Activated T-cell treated with anti-CD3 and anti-CD28 coated beads, Interleukin-2, amount 50 U/mL, for 72 hours (primary cell): ENCODE results near the gene IRAK1. TPM values are rescaled to one million over a fixed set of nuclear protein-coding genes. Genes with fewer than 3 reads are reported as not detected.

Source experiments
- ATAC-seq, 2 donors: fragments of 150-1000 bp; cut with Tn5 transposase; replicated peaks in 1 of 2; 2 replicates each; pipeline ENCODE4 v1.10.0; 2021; ENCODE audit warnings: moderate library complexity in 2 of 2, mild to moderate bottlenecking in 1 of 2
- DNase-seq, 2 donors: peaks; one replicate each; pipeline ENCODE4 v3.0.0; 2021 to 2022; ENCODE audit warnings: mixed read lengths in 1 of 2
- H3K27ac Mint-ChIP-seq: one replicate; pipeline ENCODE4 v1.8.0; 2022; ENCODE audit warnings: mild to moderate bottlenecking, moderate library complexity, mixed read lengths
- H3K27me3 Mint-ChIP-seq: one replicate; pipeline ENCODE4 v1.8.0; 2022; ENCODE audit warnings: low read depth, mixed read lengths
- H3K36me3 Mint-ChIP-seq, 2 donors: one replicate each; pipeline ENCODE4 v1.8.0; 2022; ENCODE audit warnings: mixed read lengths in 2 of 2, mild to moderate bottlenecking in 1 of 2; ENCODE audit not compliant: insufficient read depth in 2 of 2
- H3K4me1 Mint-ChIP-seq: one replicate; pipeline ENCODE4 v1.8.0; 2022; ENCODE audit warnings: low read depth, mixed read lengths
- H3K4me3 Mint-ChIP-seq, 2 donors: one replicate each; pipeline ENCODE4 v1.8.0; 2022; ENCODE audit warnings: mild to moderate bottlenecking in 2 of 2, mixed read lengths in 2 of 2, moderate library complexity in 2 of 2
- H3K9me3 Mint-ChIP-seq, 2 donors: one replicate each; pipeline ENCODE4 v1.8.0; 2022; ENCODE audit warnings: mixed read lengths in 2 of 2
- total RNA-seq, 2 donors: library from RNA; stranded (reverse); gene quantifications; one replicate each; pipeline ENCODE4 v1.2.3, GENCODE V29; 2022

The IRAK1 gene
- 100 to 1,000 TPM; 131 to 150 TPM for total RNA-seq

DNA sequence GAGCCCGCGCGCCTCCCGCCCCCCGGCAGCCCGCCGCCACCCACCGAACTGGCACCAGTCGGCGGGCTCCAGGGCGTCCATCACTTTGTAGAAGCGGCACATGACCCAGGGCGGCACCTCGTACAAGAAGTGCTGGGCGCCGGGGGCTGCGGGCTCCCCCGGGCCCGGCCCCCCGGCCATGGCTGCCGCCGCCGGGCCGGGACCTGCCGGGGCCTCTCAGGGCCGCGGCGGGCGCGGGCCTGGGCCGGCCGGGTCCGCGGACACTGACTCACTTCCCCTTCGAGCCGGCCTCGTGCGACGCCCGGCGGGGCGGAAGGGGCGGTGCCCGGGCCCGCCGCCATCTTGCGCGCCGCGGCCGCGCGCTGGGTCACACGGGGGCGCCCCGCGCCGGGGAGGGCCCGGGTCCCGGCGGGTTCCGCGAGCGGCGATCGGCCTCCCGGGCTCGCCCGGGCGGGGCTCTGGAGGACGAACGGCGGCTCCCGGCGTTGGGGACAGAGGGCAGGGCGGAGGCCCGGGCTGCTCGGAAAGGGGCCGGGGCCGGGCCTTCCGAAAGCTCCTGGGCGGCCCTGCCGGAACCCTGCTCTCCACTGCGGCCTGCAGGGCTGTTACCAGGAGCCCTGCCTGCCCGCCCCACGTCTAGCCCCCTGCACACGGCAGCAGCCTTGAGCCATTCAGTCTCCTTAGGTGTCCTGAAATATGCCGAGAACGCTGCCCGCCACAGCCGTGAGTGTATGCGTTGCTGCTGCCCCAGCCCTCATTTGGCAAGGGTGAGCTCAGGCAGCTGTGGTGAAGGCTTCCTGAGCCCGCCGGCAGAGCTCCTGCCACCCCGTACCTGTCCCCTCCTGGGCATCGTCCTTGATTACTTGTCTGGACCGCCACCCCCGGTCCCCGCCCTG lies at the start of gene IRAK1:
Gene IRAK1, minus strand, starts transcription at position 270 of the 896 bp plus-strand sequence. Its CDS starts 90 bp downstream, at position 180.
- Mint-ChIP-seq H3K27ac (peak within 1 kb of the TSS; percentile 97), H3K27me3 (peaks cover 5% of the 10 kb centered on the region), H3K36me3 (peaks cover 0 to 6% of the 10 kb centered on the region in 2 donors), H3K4me3 (peak within 1 kb of the TSS; percentile 85 to 97), H3K4me1 (peaks cover 20% of the 10 kb centered on the region), H3K9me3 (no peaks in the 10 kb centered on the region)
- DNase-seq = peak; percentile 63 to 76
- ATAC-seq = peak; percentile 82 to 87

GRCh38 chrX:154068560-154068959 lies 48.9 kb upstream of the IRAK1 start:
- H3K27me3 Mint-ChIP-seq = peaks cover 15% of the 10 kb centered on the region
- H3K9me3 Mint-ChIP-seq = no peaks in the 10 kb centered on the region
- DNase-seq (no peak), ATAC-seq (no peak)
- peaks cover 48% of the 10 kb centered on the region for H3K4me1 Mint-ChIP-seq
- H3K36me3 Mint-ChIP-seq = peaks cover 0 to 5% of the 10 kb centered on the region in 2 donors
- H3K27ac Mint-ChIP-seq = no peak overlapping the region
- no peak overlapping the region for H3K4me3 Mint-ChIP-seq

GRCh38 chrX:154064637-154065435 lies 45.1 kb upstream of the IRAK1 start:
- DNase-seq (no peak), ATAC-seq (no peak)
- Mint-ChIP-seq H3K27me3 (peaks cover 18% of the 10 kb centered on the region), H3K4me1 (peaks cover 44% of the 10 kb centered on the region), H3K4me3 (no peak overlapping the region), H3K27ac (peak overlapping the region; percentile 79), H3K9me3 (no peaks in the 10 kb centered on the region), H3K36me3 (no peaks in the 10 kb centered on the region)

GRCh38 chrX:154063234-154063633 lies 43.5 kb upstream of the IRAK1 start:
- DNase-seq = no peak
- no peak overlapping the region for H3K4me3 Mint-ChIP-seq
- no peak for ATAC-seq
- H3K4me1 Mint-ChIP-seq = peaks cover 57% of the 10 kb centered on the region
- H3K36me3 Mint-ChIP-seq = peaks cover 3 to 4% of the 10 kb centered on the region in 2 donors
- H3K27me3 Mint-ChIP-seq = peaks cover 18% of the 10 kb centered on the region
- H3K9me3 Mint-ChIP-seq = no peaks in the 10 kb centered on the region
- H3K27ac Mint-ChIP-seq = peak overlapping the region; percentile 77

DNA sequence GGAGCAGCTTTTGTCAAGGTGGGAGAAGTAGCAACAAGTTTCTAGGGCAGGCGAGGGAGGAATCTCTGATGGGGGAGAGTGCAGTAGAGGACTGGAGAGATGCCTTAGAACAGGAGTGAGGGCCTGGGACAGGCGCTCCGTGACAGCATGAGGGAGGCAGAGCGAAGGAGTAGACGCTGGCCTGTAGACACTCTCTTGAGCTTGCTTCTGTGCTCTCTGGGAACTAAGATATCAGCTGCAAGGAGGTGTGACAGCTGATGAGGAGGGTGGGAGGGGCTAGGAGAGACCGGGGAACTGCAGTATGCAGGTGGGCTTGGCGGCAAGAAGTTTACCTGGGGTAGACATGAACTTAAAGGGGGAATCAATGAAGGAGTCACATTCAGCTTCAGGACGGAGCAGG lies 42.1 kb upstream of the IRAK1 start:
- peaks cover 69% of the 10 kb centered on the region for H3K4me1 Mint-ChIP-seq
- peaks cover 3 to 8% of the 10 kb centered on the region in 2 donors for H3K36me3 Mint-ChIP-seq
- H3K9me3 Mint-ChIP-seq = no peaks in the 10 kb centered on the region
- peak overlapping the region; percentile 7 for H3K27ac Mint-ChIP-seq
- H3K27me3 Mint-ChIP-seq = peaks cover 18% of the 10 kb centered on the region
- DNase-seq (no peak), ATAC-seq (no peak)
- H3K4me3 Mint-ChIP-seq = no peak overlapping the region

DNA sequence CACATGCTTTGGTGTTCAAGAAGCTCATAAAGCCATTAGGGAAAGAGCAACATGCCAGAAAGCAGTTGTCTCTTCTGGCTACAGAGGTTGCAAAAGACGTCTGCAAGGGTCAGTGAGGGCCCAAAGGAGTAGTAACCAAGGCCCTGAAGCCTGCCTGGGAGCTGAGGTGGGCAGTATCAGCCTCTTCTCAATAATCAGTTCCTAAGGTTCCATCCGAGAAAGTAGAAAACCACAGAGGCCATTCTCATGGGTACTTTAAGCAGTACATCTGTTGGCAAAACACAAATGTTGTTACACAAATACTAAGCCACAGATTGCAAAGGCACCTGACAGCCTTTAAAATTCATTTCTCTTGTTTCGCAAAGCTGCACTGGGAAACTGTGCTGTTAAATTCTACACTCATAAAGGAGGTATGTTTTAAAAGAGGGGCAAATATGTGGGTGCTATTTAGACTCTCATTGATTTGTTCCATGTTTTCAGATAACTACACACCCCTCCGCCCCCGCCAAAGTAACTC lies 40.1 kb upstream of the IRAK1 start:
- H3K4me1 Mint-ChIP-seq = peaks cover 63% of the 10 kb centered on the region
- peaks cover 5 to 8% of the 10 kb centered on the region in 2 donors for H3K36me3 Mint-ChIP-seq
- peak overlapping the region; percentile 93 for H3K27ac Mint-ChIP-seq
- no peaks in the 10 kb centered on the region for H3K9me3 Mint-ChIP-seq
- peaks cover 18% of the 10 kb centered on the region for H3K27me3 Mint-ChIP-seq
- peak overlapping the region in 1 of 2 donors; percentile 61 for H3K4me3 Mint-ChIP-seq
- no peak for ATAC-seq
- DNase-seq = no peak

GRCh38 chrX:154059231-154059630 lies 39.5 kb upstream of the IRAK1 start:
- Mint-ChIP-seq H3K27ac (peak overlapping the region; percentile 93), H3K4me3 (peak overlapping the region in 1 of 2 donors; percentile 61), H3K9me3 (no peaks in the 10 kb centered on the region), H3K36me3 (peaks cover 5 to 8% of the 10 kb centered on the region in 2 donors), H3K4me1 (peaks cover 57% of the 10 kb centered on the region), H3K27me3 (peaks cover 13% of the 10 kb centered on the region)
- DNase-seq (no peak), ATAC-seq (no peak)

DNA sequence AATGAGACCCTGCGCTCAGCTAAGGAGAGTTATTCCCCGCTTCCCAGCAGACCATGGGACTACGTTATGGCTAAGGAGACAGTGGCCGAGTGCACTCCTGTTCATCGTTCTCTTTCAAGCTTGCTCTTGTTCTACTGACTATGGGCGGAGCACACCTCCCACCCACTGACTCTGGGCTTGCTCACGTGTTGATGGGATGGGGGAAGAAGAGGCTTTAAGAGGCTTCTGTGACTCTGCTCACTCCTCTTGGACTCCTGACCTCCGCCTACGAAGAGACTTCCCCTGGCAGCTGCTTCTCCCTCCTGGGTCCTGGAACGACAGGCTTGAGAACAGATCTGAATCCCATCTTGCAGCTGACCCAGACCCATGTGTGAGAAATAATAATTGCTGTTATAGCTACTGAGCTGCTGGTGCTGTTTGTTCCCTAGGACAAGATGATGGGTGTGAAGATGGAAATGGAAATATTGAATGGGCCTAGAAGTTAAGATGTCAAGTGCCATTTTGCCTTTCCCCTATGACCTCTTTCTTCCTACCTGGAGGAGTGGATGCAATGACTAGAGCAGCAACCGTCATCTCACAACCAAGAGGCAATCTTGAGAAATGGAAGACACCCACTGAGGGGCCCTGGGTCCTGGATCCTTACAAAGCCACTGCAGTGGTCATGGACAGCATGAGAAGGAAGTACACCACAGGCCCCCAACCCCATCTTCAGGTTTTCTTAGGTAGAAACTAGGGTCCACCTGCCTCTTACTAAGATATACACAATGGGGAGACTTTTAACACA lies 38.7 kb upstream of the IRAK1 start:
- H3K27ac Mint-ChIP-seq = peak overlapping the region; percentile 93
- ATAC-seq (peak; percentile 40 to 76), DNase-seq (no peak)
- peaks cover 8% of the 10 kb centered on the region for H3K27me3 Mint-ChIP-seq
- H3K4me1 Mint-ChIP-seq = peaks cover 49% of the 10 kb centered on the region
- H3K4me3 Mint-ChIP-seq = peak overlapping the region in 1 of 2 donors; percentile 61
- H3K36me3 Mint-ChIP-seq = peaks cover 5 to 8% of the 10 kb centered on the region in 2 donors
- H3K9me3 Mint-ChIP-seq = no peaks in the 10 kb centered on the region

DNA sequence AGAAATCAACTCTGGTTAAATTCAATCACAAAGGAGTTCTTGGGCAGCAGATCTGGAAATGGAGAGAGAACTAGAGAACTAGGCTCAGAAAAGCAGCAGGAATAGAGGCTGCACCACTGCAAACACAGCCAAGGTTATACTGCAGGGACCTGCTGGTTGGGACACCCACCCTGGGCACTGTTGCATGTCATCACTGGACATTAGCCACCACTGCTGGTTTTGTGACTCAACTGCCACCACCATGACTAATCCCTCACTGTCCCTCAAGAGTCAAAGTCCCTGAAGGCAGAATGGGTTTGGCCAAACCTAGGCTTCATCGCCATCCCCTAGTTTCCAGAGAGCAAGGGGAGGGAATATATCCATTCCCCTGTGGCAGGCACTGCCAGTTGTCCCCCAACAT lies 38.1 kb upstream of the IRAK1 start:
- H3K27me3 Mint-ChIP-seq = peaks cover 8% of the 10 kb centered on the region
- peaks cover 7 to 8% of the 10 kb centered on the region in 2 donors for H3K36me3 Mint-ChIP-seq
- no peaks in the 10 kb centered on the region for H3K9me3 Mint-ChIP-seq
- peaks cover 49% of the 10 kb centered on the region for H3K4me1 Mint-ChIP-seq
- peak; percentile 50 to 58 for ATAC-seq
- H3K4me3 Mint-ChIP-seq = peak overlapping the region in 1 of 2 donors; percentile 62
- peak overlapping the region; percentile 72 for H3K27ac Mint-ChIP-seq
- no peak for DNase-seq

- Mint-ChIP-seq H3K36me3 (peaks cover 7 to 8% of the 10 kb centered on the region in 2 donors), H3K27me3 (peaks cover 8% of the 10 kb centered on the region), H3K27ac (peak overlapping the region; percentile 89), H3K4me3 (peak overlapping the region in 1 of 2 donors; percentile 62), H3K9me3 (no peaks in the 10 kb centered on the region), H3K4me1 (peaks cover 48% of the 10 kb centered on the region)
- ATAC-seq = no peak
- DNase-seq = no peak
Observed at GRCh38 chrX:154056770-154057241, 37.1 kb upstream of the IRAK1 start.

DNA sequence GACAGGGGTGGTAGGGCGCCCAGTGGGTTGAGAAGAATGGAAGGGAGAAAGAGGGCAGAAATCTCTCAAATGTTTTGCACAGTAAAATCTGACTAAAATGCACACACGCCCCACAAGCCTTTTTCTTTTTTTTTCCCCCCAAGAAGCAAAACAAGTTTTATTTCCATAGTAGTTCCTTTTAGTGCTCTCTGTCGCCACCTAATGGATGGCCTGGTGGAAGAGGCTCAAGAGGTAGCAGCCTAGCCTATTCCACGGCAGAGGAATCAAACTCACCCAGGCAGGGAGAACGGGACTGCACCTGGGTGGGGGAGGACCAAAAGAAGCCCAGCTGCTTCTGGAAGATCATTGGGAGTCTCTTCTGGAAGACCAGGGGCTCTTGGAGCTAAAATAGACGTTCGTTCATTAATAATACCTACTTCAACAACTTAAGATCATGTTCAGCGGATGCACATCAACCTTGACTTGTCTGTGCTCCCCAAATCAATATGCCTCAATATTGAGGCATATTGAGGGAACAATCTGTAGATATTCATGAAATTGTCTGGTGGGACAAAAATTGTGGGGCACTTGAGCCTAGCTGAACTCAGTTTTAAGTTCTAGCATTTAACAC lies 31.6 kb upstream of the IRAK1 start:
- Mint-ChIP-seq H3K9me3 (no peaks in the 10 kb centered on the region), H3K27ac (peak overlapping the region; percentile 56), H3K4me1 (peaks cover 25% of the 10 kb centered on the region), H3K36me3 (peaks cover 11 to 14% of the 10 kb centered on the region in 2 donors), H3K27me3 (peaks cover 31% of the 10 kb centered on the region), H3K4me3 (no peak overlapping the region)
- peak; percentile 62 to 77 for DNase-seq
- ATAC-seq = peak; percentile 62 to 66

GRCh38 chrX:154050113-154050495 lies 30.4 kb upstream of the IRAK1 start:
- peak overlapping the region; percentile 39 for H3K27ac Mint-ChIP-seq
- no peak for ATAC-seq
- H3K36me3 Mint-ChIP-seq = peaks cover 11 to 14% of the 10 kb centered on the region in 2 donors
- H3K4me3 Mint-ChIP-seq = no peak overlapping the region
- DNase-seq = no peak
- H3K9me3 Mint-ChIP-seq = no peaks in the 10 kb centered on the region
- H3K4me1 Mint-ChIP-seq = peaks cover 25% of the 10 kb centered on the region
- H3K27me3 Mint-ChIP-seq = peaks cover 32% of the 10 kb centered on the region
